Posterior vena cava (tissue), 2 donors: ENCODE measurements around the gene ZSWIM6. TPM values are rescaled to one million over a fixed set of nuclear protein-coding genes. Genes with fewer than 3 reads are reported as not detected.

Experiments used
- DNase-seq: peaks from one replicate; pipeline ENCODE4 v3.0.0-alpha.2; 2020; ENCODE audit warnings: low spot score
- intact Hi-C, 2 donors: fragments of 100-400 bp; cut with DNase I; formaldehyde crosslinking; loops; one replicate each; pipeline versions ENCODE4 v1.14.1 to v1.14.2; 2022 to 2023
- total RNA-seq, 2 donors: library from RNA; stranded (reverse); fragmentation: NEBNext Ultra II Directional; extraction: Animal tissue kit (Norgen Biotek cat#: 25700); gene quantifications; one replicate each; pipeline ENCODE4 v1.2.1, GENCODE V29; 2021
- donor health status: DM: yes; HTN: yes; CAD: no.
- donor health status: DM: yes; HTN: yes; CAD: no.

Gene ZSWIM6
- total RNA-seq, 2 donors from 2014 or later = 14.0 to 15.3 TPM

DNA sequence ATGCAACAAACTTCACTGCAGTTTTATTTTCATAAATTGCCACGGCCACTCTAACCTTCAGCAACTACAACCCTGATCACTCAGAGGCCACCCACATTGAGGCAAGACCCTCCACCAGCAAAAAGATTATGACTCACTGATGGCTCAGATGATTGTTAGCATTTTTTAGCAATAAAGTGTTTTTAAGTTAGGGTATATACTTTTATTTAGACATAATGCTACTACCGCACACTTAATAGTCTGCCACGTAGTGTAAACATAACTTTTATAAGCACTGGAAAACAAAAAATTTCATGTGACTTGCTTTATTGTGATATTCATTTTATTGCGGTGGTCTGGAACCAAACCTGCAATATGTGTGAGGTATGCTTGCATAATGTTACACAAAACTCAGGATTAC lies 257.9 kb downstream of the ZSWIM6 start:
- intact Hi-C loops = no loop called here
- DNase-seq = no peak

GRCh38 chr5:61590473-61590872 lies 258.4 kb downstream of the ZSWIM6 start:
- intact Hi-C loops = no loop called here
- no peak for DNase-seq

- intact Hi-C loops = no loop called here
Observed at GRCh38 chr5:61591859-61592258, 259.8 kb downstream of the ZSWIM6 start.

DNA sequence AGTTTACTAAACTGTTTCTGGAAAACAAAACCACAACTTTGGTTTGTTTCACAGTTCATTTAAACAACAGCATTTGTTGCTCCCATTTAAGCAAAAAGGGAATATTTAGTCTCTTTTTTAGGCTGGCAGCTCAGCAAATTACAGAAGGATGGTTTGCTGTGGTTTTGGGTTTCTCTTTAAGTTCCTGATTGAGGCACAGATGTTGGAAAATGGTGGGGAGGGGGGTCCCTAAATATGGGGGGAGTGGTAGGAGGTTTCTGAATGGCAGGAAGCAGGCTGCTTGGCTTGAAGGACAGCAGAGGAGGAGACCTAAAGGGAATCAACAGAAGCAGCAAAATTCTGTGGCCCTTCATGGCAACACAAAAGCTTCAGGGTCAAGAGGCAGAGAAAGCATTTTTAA lies 263.4 kb downstream of the ZSWIM6 start:
- intact Hi-C loops = no loop called here
- no peak for DNase-seq

More at GRCh38 chr5:61591859-61592258, 259.8 kb downstream of the ZSWIM6 start:
- DNase-seq = no peak

Other genes starting within 250 kb of the ZSWIM6 start
- 10 to 100 TPM; 35.9 to 39.3 TPM for gene SMIM15, start 169.8 kb upstream of the ZSWIM6 start, total RNA-seq